Posterior cingulate gyrus (tissue), 11 donors: ENCODE data around the gene CRYBG1.
A peak's percentile ranks its signal among the peaks of the same experiment; 100 is the strongest.
"Not testable (repeated sequence)": the region's sequence is repeated elsewhere in the genome, so short reads cannot be mapped to it uniquely, and the experiment has no call there.

Experiments used
- DNase-seq, 10 donors: peaks; one replicate each; pipeline versions ENCODE4 v3.0.0 to v3.0.0-alpha.2; 2020 to 2021; ENCODE audit warnings: mixed read lengths in 3 of 10
- intact Hi-C: fragments of 100-400 bp; cut with DNase I; formaldehyde crosslinking; loops from one replicate; pipeline ENCODE4 v1.15.1; 2023

Gene CRYBG1

DNA sequence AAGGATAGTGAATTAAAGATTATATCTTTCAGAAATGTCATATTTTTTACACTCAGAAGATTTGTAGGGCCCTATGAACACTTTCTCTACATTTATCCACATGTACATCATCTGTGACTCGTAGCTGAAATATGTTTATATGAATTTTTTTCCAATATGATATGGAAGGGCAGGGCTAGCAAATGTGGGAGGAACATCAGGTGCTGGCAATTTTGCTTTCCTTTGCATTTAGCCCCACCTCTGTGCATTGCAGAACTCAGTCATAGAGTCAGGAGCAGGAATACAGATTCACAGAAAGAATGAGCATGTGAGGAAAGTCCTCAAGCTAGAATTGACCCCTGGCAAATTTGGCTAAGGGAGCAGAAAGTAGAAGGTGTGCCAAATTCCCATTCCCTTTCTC is 129.9 kb downstream of the CRYBG1 start:
- no peak for DNase-seq
- intact Hi-C loops, result no loop called here

DNA sequence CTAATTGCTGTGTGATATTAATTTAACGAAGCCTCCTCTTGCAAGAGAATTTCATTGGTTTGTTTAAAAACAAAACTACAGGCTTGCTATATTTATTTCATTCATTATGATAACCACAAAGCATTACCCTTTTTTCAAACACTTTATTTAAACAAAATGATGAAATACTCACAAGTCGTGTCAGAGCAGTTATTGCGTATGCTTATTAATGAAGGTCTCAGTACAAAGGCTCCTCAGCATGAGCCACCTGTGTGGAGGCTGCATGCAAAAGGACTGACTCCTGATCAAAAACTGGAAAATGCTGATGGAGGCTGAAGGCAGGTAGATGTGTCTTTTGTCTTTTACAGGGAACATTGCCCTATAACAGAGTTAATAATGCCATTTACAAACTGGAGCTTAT is 130.5 kb downstream of the CRYBG1 start:
- intact Hi-C loops, result no loop called here
- DNase-seq, result no peak

- intact Hi-C loops, result no loop called here
- DNase-seq, result no peak
These were observed 134.5 kb downstream of the CRYBG1 start for GRCh38 chr6:106495014-106495413.

DNA sequence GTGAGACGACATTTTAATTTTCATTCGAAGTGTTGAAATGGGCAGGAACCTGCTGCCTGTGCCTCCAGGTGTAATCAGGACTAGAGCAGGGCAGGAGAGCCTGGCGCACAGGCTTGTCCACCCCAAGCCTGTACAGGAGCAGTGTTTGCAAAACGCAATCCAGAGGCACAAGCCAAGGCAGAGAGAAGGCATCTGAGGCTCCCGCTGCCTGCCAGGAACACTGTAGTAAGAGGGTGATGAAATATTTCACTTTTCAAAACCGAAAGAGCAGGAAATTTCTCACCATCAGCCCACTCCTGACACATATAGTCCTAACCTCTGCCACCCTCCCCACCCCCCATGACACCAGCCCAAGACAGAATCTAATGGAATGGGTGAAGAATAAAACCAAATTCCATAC is 136.3 kb downstream of the CRYBG1 start:
- intact Hi-C loops, result no loop called here
- no peak for DNase-seq

GRCh38 chr6:106501960-106502371 is 141.4 kb downstream of the CRYBG1 start:
- intact Hi-C loops, result no loop called here
- DNase-seq, result no peak

DNA sequence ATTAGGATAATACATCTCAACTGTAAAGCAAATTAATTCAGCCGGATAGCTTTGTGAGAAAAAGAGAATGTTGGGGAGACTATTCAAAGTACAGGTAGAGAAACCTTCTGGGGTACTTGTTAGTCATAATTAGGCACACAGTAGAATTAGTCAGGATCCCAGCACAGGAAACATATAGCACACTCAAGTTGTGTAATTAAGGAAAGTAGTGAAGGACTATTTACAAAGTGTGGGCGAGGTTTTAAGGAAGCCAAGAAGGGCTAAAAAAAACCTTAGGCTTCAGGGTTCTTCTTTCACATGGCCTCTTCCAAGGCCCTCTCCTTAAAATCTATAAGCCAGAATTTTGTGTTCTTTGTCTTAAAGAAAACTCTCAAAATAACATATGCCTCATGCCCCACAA is 142.0 kb downstream of the CRYBG1 start:
- DNase-seq, result no peak
- intact Hi-C loops, result no loop called here

DNA sequence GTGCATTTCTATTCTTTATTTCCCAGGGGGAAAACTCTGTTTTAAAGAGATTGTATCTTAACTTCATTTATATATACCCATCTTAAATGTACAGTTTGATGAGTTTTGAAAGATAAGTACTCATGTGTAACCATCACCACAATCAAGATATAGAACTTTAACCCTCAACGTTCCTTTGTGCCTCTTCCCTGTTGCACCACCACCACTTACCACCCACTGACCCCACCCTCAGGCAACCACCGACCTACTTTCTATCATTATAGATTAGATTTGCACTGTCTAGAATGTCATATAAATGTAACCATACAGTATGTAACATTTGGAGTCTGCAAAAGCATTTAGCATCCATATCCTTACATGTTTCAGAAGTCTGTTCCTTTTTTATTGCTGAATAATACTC is 147.8 kb downstream of the CRYBG1 start:
- no peak for DNase-seq
- intact Hi-C loops, result no loop called here

DNA sequence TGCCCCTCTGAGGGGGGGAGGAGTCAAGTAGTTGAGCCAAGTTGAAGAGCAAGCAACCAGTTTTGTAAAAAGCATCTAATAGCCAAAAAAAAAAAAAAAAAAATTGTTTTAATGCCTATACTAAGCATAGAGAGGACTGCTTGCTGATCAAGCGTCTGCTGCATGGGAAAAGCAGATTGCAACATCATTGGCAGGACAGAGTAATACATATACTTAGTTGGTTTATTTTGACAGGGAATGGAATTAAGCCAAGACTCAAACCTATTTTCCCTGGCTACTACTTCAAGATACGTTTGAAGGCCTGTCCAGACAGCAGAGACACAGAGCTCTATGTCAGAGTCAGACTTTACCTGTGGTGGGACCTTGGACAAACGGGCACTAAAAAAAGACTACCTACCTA is 148.3 kb downstream of the CRYBG1 start:
- intact Hi-C loops, result no loop called here
- no peak for DNase-seq

DNA sequence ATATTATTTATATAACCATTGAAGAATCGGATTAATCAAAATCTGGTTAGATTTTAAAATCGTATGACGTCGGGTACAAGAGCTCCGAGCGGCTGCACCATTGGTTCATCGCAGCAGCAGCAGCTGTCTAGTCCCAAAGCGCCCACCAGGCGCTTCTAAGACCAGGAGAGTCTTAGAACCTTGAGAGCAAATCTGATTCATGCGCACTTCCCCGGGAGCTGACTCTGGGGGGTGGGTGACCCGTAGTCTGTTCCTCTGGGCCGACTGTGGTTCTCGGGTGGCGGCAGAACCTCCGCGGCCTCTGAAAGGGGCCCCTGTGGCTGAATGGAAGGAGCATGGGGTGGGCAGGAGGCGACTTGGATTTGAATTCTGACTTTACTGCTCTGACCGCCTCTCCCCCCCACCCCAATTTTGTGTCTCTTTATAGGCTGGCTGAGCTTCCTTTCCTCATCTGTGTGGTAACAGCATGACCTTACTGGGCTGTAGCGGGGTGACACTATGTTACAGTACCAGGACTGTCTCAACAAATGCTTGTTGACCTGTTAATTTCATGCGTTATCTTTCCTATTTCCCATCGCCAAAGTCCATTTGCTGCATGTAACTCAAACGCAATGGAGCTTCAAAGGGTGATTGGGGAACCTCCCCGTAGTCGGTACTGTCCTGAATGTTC is 149.0 kb downstream of the CRYBG1 start:
- intact Hi-C loops, result no loop called here
- no peak for DNase-seq

GRCh38 chr6:106510090-106510970 is 149.8 kb downstream of the CRYBG1 start:
- DNase-seq, result peak in 3 of 10 donors; percentile 10 to 83 (median 83)
- intact Hi-C loops, result no loop called here

- peak in 1 of 10 donors; percentile 71 for DNase-seq
- intact Hi-C loops, result no loop called here
These were observed 151.0 kb downstream of the CRYBG1 start for GRCh38 chr6:106511288-106512047.

- DNase-seq, result peak in 4 of 10 donors; percentile 14 to 84 (median 76)
- intact Hi-C loops, result no loop called here
These were observed 151.8 kb downstream of the CRYBG1 start for GRCh38 chr6:106512048-106512967.

GRCh38 chr6:106512968-106513574 is 152.6 kb downstream of the CRYBG1 start:
- DNase-seq, result peak in 1 of 10 donors; percentile 84
- intact Hi-C loops, result no loop called here

DNA sequence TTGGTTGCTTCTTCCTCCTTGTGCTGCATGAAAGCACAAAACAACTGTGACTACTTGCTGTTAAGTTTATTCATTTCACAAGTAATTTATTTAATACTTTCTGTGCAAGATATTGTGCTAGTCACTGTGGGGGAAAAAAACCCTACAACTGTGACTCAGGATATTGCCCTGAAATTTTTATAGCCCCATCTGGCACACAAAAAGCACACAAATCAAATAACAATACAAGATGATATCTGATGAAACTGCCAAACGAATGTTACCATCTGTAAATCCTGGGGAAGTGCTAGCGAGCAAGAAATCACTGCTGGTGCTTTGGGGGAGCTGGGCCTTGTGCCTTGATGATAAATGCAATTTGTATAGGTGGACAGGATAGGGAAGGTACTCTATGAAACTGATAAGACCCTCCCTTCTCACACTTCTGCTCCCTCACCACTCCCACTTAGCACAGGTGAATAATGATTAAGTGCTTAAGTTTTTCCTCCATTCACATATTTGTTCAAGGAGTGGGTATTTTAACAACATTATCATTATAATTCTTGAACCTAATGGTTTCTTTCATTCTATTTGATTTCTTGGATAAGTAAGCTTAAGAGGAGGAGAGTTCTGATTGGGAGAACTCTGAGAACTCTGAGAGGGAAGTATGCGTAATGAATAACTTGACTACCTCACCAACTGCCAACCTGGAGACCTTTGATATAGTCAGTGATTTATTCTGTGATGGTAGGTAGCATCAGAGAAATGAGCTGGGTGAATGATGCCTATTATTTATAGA is 153.5 kb downstream of the CRYBG1 start:
- DNase-seq, result no peak
- intact Hi-C loops, result no loop called here

GRCh38 chr6:106514583-106514885 is 154.0 kb downstream of the CRYBG1 start:
- intact Hi-C loops, result no loop called here
- no peak for DNase-seq

- intact Hi-C loops, result not testable (repeated sequence)
These were observed 155.1 kb downstream of the CRYBG1 start for GRCh38 chr6:106515582-106515981.

DNA sequence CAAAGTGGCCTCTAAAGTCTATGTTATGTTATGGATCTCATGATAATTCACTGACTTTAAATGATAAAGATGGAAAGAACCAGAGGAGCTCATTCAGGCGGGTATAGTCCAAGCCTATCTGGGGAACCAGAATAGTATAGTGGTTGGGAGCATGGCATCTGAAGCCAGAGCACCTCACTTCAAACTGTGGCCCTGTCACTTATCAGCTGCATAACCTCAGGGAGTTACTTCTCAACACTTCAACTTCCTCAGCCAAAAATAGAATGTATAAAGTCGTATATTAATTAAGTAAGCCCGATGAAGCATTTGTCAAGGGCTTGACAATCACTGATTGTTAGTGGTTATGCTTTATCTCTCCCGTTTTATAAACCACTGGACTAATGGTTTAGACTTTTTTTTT is 156.1 kb downstream of the CRYBG1 start:
- DNase-seq, result no peak
- intact Hi-C loops, result no loop called here

More at GRCh38 chr6:106515582-106515981, 155.1 kb downstream of the CRYBG1 start:
- DNase-seq, result not testable (repeated sequence)

- no peak for DNase-seq
- intact Hi-C loops, result no loop called here
These were observed 157.2 kb downstream of the CRYBG1 start for GRCh38 chr6:106517706-106518105.

- DNase-seq, result no peak
- intact Hi-C loops, result no loop called here
These were observed 158.2 kb downstream of the CRYBG1 start for GRCh38 chr6:106518748-106519147.
